Fibroblast of lung (primary cell): ENCODE measurements around the gene ETV6. TPM values are rescaled to one million over a fixed set of nuclear protein-coding genes. Genes with fewer than 3 reads are reported as not detected.

Experiments
- DNase-seq, 2 donors: peaks; one replicate each; pipeline versions ENCODE4 v3.0.0 to v3.0.0-alpha.2; 2010; ENCODE audit warnings: low read depth in 2 of 2
- H2AFZ ChIP-seq: 2 replicates; pipeline ENCODE4 v1.5.1; 2012; ENCODE audit warnings: low read length, control low read depth, inconsistent platforms
- H3K27ac ChIP-seq: 2 replicates; pipeline ENCODE4 v1.5.1; 2011; ENCODE audit warnings: low read length, control low read depth; ENCODE audit not compliant: insufficient read depth
- H3K27me3 ChIP-seq: 2 replicates; pipeline ENCODE4 v1.5.1; 2011; ENCODE audit warnings: mild to moderate bottlenecking, low read length; ENCODE audit not compliant: control insufficient read depth, insufficient read depth
- H3K36me3 ChIP-seq: 2 replicates; pipeline ENCODE4 v1.5.1; 2011; ENCODE audit warnings: low read length; ENCODE audit not compliant: control insufficient read depth, insufficient read depth
- H3K4me1 ChIP-seq: 2 replicates; pipeline ENCODE4 v1.5.1; 2011; ENCODE audit warnings: low read length; ENCODE audit not compliant: control insufficient read depth, insufficient read depth; ENCODE audit errors: extremely low read depth
- H3K4me2 ChIP-seq: 2 replicates; pipeline ENCODE4 v1.5.1; 2011; ENCODE audit warnings: low read length, control low read depth; ENCODE audit not compliant: insufficient read depth; ENCODE audit errors: extremely low read depth
- H3K4me3 ChIP-seq, 4 experiments: fragments of 200-600 bp in 1 of 4; sonication (generic) in 1 of 4; replicated peaks in 1 of 4; 2 replicates each; pipeline ENCODE4 v1.5.1; 2011 to 2016; ENCODE audit warnings: low read length in 4 of 4, low read depth in 3 of 4, mild to moderate bottlenecking in 3 of 4, control low read depth in 2 of 4, inconsistent platforms in 1 of 4, mixed read lengths in 1 of 4; ENCODE audit not compliant: insufficient read depth in 1 of 4; ENCODE audit errors: control extremely low read depth in 1 of 4
- H3K79me2 ChIP-seq: 2 replicates; pipeline ENCODE4 v1.5.1; 2012; ENCODE audit warnings: mild to moderate bottlenecking, low read length, inconsistent platforms; ENCODE audit not compliant: control insufficient read depth, insufficient read depth
- H3K9ac ChIP-seq: 2 replicates; pipeline ENCODE4 v1.5.1; 2011; ENCODE audit warnings: mild to moderate bottlenecking, low read length, control low read depth; ENCODE audit not compliant: insufficient read depth
- H3K9me3 ChIP-seq: 2 replicates; pipeline ENCODE4 v1.5.1; 2012; ENCODE audit warnings: low read depth, low read length; ENCODE audit not compliant: control insufficient read depth, insufficient read depth
- H4K20me1 ChIP-seq: 2 replicates; pipeline ENCODE4 v1.5.1; 2011; ENCODE audit warnings: low read length; ENCODE audit not compliant: control insufficient read depth, insufficient read depth; ENCODE audit errors: extremely low read depth
- CTCF ChIP-seq, 2 donors: IDR thresholded peaks in 1 of 2; conservative IDR thresholded peaks in 1 of 2; 1 replicate in 1 of 2; 2 replicates in 1 of 2; pipeline ENCODE4 v1.5.1; 2011 to 2012; ENCODE audit warnings: low read length in 2 of 2, control low read depth in 1 of 2, inconsistent platforms in 1 of 2, low read depth in 1 of 2, mild to moderate bottlenecking in 1 of 2
- EZH2 ChIP-seq: IDR thresholded peaks from 2 replicates; pipeline ENCODE4 v1.5.1; 2012; ENCODE audit warnings: low read length, control low read depth, mild to moderate bottlenecking; ENCODE audit errors: missing control alignments
- polyA plus RNA-seq, 2 donors: library from polyadenylated mRNA; depleted of rRNA in 1 of 2; stranded (reverse) in 1 of 2; unstranded in 1 of 2; fragments of >200 nt; gene quantifications; 2 replicates each; pipeline ENCODE4 v1.2.1, GENCODE V29; 2011 to 2012; ENCODE audit warnings: missing spikeins in 1 of 2
- total RNA-seq: library from RNA; depleted of rRNA; stranded (reverse); fragments of >200 nt; gene quantifications from 2 replicates; pipeline ENCODE4 v1.2.1, GENCODE V29; 2014

Gene ETV6
- total and polyA plus RNA-seq, 2 donors (not counting 1 experiment from before 2014, with no cell fraction given), result 4.3 to 8.9 TPM

GRCh38 chr12:11927286-11927935, 277.9 kb downstream of the ETV6 start:
- H2AFZ ChIP-seq, result peak overlapping the region; percentile 79
- no peaks in the 10 kb centered on the region for H3K27me3 ChIP-seq
- H4K20me1 ChIP-seq, result no peaks in the 10 kb centered on the region
- H3K4me1 ChIP-seq, result no peaks in the 10 kb centered on the region
- DNase-seq, result peak; percentile 49 to 56
- peak overlapping the region; percentile 66 for H3K4me2 ChIP-seq
- no peak overlapping the region for H3K9ac ChIP-seq
- TF ChIP-seq EZH2 (no peak), CTCF (conservative IDR thresholded peaks at IDR 0.05 in 1 of 2, IDR thresholded peaks at IDR 0.05 in 1 of 2; ENCODE audit: low read depth in 1 of 2, low read length in 2 of 2) (no peak)
- H3K27ac ChIP-seq, result no peak overlapping the region
- no peaks in the 10 kb centered on the region for H3K79me2 ChIP-seq
- peak overlapping the region in 2 of 4 experiments; percentile 2 to 31 for H3K4me3 ChIP-seq
- H3K9me3 ChIP-seq, result no peaks in the 10 kb centered on the region
- no peaks in the 10 kb centered on the region for H3K36me3 ChIP-seq

GRCh38 chr12:11929714-11930113, 280.2 kb downstream of the ETV6 start:
- no peak overlapping the region for H2AFZ ChIP-seq
- H3K36me3 ChIP-seq, result no peaks in the 10 kb centered on the region
- no peaks in the 10 kb centered on the region for H3K27me3 ChIP-seq
- H3K4me2 ChIP-seq, result no peak overlapping the region
- TF ChIP-seq EZH2 (no peak), CTCF (conservative IDR thresholded peaks at IDR 0.05 in 1 of 2, IDR thresholded peaks at IDR 0.05 in 1 of 2; ENCODE audit: low read depth in 1 of 2, low read length in 2 of 2) (no peak)
- no peaks in the 10 kb centered on the region for H3K79me2 ChIP-seq
- H4K20me1 ChIP-seq, result no peaks in the 10 kb centered on the region
- no peaks in the 10 kb centered on the region for H3K4me1 ChIP-seq
- DNase-seq, result no peak
- no peaks in the 10 kb centered on the region for H3K9me3 ChIP-seq
- H3K9ac ChIP-seq, result no peak overlapping the region
- H3K4me3 ChIP-seq, result no peak overlapping the region
- H3K27ac ChIP-seq, result no peak overlapping the region

- Histone ChIP-seq H3K27ac (no peak overlapping the region), H3K4me1 (no peaks in the 10 kb centered on the region), H3K9me3 (no peaks in the 10 kb centered on the region), H3K27me3 (no peaks in the 10 kb centered on the region), H3K4me3 (no peak overlapping the region), H3K36me3 (no peaks in the 10 kb centered on the region), H4K20me1 (no peaks in the 10 kb centered on the region), H2AFZ (no peak overlapping the region), H3K9ac (no peak overlapping the region), H3K79me2 (no peaks in the 10 kb centered on the region), H3K4me2 (no peak overlapping the region)
- TF ChIP-seq CTCF (conservative IDR thresholded peaks at IDR 0.05 in 1 of 2, IDR thresholded peaks at IDR 0.05 in 1 of 2; ENCODE audit: low read depth in 1 of 2, low read length in 2 of 2), result no peak
- TF ChIP-seq EZH2, result no peak
- no peak for DNase-seq
These were observed 289.7 kb downstream of the ETV6 start for GRCh38 chr12:11939223-11939622.
